NCI-H2029 treated with DMSO at 0.1 percent for 48 hours (cell line): ENCODE results near the gene LMX1B.
"Not testable (repeated sequence)": the region's sequence is repeated elsewhere in the genome, so short reads cannot be mapped to it uniquely, and the experiment has no call there.

Experiments
- DNase-seq: peaks from one replicate; lab custom pipeline; 2025; lab: John Stamatoyannopoulos, UW

The LMX1B gene

DNA sequence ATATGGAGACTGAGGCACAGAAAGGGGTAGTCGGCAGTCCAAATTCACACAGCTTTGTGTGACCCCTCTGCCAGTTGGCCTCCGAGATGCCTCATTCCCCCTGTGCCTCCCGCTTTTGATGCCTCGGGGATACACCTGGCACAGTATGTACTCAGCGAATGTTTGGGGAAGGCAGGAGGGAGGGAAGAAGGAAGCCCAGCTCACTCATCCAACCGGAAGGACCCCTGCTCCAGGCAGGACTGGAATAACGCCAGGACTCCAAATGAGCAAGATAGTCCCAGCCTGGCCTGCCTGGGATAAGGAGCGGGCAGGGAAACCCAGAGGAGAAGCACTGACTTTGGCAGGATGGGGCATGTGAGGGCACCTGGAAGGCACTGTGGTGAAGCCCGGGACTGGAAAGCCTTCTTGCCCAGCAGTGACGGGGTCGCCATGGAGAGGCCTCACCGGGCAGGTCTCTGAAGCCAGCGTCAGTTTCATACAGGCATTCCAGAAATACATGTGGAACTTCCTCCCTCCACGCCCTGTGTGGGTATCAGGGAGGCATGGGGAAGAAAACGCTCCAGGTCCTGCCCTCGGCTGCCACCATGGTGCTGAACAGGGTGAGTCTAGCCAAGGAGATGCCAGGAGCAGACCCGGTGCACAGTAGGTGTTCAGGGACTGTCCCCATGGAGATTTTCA, 20.3 kb downstream of the LMX1B start:
- no peak for DNase-seq

DNA sequence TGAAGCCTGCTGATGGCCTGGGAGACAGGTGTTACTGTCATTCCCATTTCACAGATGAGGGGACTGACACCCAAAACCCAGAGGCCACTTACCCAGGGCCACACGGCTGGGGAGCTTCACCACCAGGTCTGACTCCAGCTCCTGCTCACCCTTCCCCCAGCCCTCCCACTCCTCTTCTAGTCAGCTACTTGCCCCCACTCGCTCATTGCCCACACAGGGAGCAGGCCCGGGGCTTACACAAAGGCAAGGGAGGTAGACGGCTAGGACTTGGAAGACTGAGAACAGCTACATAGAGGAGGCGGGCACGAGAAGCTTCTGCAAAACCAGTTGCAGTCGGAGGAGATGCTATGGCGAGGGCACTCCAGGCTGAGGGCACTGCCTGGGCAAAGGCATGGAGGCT, 21.3 kb downstream of the LMX1B start:
- DNase-seq = no peak

DNA sequence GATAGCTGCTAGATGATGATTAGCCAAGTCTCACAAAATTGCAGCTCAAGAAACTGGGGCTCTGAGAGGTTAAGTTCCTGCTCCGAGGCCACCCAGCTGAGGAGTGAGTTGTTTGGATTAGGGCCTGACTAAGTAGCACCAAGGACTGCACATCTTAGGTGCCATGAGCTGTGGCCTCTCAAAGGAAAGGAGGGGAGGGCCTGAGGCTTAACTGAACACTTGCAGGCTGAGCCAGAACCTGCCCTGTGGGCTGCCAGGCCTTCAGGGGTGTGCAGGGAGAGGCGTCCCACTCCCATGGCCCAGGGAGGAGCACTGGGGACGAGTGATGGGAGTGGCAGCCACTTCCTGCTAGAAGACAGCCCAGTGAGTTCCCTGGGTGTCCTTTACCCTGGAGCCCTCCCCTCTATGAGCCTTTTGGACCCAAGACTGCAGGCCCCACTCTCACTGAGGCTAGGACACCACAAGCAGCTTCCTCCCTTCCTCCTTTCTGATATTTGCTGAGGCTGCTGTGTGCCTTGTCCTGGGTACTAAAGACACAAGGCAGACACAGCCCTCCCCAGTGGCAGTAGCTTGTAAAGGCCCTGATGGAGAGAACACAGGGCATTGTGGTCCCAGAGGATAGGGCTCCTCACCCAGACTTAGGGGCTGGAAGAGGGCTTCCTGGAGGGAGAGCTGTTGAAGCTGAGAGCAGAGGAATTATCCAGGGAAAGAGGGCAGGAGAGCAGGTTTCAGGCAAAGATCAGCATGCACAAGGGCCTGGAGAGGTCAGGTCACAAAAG, 22.1 kb downstream of the LMX1B start:
- DNase-seq = no peak

DNA sequence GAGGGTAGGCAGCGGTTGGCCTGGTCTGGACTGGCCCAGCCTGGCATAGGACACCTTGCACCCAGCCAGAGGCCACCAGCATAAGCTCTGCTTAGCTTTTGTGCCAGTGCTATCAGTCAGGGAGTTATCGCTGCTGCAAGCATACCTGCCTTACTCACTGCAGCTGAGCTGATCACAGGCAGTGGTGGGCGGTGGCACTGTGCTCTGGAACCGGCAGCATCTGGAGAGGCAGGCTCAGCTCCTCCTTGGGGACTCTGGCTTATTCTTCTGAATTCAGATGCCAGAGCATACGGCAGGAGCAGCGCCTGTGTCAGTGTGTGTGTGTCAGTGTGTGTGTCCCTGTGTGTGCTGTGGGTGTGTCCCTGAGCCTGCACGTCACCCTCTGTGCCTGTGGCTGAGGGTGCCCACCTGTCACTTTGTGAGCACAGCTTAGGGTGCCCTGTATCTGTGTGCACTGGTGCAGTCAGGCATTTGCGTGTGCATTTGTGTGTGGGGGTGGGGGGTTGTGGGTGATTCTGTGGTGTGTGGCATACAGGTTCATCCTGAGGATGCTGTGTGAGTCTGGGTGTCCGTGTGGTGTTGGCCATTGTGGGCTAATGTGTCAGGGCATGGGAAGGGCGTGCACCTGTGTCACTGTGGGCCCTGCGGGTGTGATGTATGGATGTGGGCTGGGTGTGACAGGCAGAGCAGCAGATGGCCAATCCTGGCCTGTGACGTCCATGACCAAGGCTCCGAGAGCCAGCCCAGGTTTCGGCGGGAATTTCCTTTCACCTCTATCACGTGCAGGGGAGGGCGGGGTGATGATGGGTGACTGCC, 23.5 kb downstream of the LMX1B start:
- no peak for DNase-seq

DNA sequence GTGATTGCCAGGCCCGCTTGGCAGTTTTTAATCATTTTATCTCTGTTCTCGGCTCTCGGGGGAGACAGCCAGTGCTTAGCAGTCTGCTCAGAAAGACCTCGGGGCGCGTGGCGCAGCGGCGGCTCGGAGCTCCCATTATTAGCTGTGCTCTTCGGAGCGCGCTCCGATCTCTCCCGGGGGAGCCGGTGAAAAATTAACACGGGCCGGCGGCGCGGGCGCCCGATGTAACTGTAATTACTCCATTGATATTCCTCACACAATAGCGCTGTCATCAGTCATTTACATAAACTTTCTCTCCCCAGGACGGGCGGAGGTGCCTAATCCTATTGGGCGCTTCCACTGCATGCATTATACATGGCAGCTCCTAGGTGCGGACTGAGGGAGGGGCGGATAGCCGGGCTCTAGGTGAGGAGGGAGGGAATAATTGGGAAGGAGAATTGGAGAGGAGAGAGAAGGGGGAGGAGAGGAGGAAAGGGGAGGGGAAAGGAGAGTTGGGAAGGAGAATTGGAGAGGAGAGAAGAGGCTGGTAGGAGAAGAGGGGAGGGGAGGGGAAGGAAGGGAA, 24.9 kb downstream of the LMX1B start:
- DNase-seq = no peak

DNA sequence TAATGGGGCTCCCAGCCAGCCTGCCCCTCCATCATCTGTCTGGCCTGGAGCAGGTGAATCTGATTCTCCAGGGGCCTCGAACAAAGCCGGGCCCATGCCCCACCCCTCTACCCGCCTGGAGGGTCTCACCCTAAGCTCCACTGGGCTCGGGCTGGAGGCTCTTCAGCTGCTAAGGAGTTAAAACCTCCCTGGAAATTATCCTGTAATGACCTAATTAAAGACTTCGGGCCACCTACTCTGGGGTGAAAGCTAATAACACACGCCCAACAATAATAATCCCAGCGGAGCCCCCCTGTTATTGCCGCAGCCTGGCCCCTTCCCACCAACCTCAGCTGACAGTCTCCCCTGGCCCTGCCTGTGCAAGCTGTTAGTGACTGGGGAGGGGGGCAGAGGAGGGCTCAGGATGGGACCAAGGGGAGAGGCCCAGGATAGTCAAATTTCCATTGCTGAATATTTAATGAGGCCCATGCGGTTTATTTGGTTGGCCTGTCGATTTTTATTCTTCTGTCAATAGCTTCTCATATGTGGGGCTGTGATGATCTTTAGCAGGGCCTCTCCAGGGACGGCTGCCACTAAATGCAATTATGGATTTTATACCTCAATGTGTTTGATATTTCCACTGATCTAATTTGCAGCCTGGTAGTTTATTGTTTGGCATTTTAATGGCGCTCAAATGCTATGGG, 25.7 kb downstream of the LMX1B start:
- DNase-seq = no peak

DNA sequence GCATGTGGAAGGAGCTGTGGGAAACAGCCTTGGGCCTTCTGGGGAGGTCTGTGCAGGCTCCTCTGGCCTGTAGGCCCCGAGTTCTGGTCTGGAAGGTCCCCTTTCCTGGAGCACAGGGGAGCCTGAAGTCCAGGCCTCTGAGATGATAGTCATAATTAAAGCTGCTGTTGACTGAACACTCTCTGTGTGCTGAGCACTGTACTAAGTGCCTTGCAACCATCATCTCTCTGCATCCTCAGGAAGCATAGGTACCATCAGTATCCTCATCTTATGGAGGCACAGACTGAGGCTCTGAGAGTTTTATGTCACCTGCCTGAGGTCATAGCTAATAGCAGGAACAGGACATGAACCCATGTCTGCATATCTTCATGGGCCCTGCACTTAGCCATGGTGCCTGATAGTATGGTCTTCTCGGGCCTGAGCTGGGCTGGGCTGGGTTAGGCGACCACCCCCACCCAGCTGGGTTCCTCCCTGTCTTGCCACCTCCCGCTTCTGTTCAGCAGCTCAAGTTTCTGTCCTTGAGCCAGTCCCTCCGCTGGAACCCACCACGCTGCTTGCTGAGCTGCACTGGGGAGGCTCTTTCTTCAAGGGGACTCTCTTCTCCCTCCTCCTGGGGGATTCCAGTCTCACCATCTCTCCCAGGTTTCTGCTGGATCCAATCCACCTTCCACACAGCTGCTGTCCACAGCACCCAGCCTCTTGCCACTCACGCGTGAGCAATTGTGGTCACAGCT, 27.6 kb downstream of the LMX1B start:
- DNase-seq = no peak

DNA sequence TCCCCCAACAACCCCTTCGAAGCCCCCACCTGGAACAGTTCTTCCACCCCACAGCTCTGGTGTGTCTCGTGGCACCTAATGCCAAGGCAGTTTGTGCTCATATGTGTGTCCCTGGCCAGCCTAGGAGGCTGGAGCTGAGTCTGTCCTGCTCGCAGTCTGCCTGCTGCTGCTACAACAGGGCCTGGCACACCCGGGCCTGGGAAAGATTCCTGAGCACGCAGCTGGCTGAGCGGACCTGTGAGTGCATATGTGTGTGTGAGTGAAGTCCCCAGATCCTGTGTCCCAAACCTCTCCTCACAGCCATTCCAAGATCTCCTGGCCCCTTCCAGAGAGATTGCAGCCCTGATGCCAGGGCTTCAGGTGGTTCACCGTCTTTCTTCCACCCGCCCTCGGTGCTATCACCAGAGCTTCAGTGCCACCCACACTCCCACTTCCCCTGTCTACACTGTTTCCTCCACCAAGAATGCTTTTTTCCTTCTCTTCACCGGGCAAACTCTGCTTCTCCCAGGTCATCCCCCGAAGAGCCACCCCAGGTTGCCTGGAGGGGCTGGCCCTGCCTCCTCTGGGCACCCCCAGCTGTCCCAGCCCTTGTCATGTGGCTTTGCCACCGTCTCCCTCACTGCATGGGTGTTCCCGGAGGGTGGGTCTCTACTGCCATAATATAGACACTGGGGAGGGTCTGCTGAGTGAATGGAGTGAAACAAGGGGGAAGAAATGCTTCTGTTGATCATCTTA, 28.4 kb downstream of the LMX1B start:
- DNase-seq = no peak

DNA sequence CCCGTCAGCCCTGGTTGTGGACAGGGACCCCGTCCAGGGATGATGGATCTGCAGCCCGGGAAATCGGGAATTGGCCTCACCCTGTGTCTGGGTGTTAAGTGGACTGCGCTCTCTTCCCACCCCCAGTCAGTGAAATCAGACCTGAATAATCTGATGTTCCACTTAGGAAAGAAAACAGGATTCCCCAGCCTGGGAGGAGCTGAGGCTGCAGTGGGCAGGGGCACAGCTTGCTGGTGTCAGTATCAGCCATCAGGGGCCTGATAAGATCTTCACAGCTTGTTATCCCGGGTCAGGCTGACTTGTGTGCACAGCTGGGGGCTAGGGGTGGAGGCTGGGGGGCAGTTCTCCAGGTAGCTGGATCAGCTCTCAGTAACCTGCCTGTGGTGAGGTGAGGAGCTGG, 29.1 kb downstream of the LMX1B start:
- DNase-seq = no peak

DNA sequence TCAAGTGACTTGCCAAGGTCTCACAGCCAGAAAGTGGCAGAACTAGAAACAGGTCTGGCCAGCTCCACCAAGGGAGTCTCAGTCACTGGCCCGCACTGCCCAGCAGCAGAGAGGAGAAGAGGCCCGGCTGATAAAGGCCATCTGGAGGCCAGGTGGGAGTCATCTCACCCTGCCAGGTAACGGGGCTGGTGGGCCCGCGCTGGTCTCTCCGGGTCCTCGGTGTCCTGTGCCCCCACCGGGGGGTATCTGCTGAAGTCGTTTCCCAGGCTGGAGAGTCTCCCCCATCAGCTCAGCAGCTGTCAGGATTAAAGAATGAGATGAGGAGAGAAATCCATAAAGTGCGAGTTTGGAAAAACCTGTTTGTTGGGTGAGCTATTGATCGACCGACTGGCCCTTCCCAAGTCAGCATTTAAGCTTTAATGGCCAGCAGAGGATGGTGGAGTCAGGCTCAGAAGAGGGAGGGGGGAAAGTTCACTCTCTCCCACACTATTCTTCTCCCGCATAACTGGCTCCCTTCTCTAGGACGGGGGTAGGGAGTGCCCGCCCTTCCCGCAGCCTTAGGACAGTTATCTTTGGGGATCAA, 30.3 kb downstream of the LMX1B start:
- DNase-seq = no peak

DNA sequence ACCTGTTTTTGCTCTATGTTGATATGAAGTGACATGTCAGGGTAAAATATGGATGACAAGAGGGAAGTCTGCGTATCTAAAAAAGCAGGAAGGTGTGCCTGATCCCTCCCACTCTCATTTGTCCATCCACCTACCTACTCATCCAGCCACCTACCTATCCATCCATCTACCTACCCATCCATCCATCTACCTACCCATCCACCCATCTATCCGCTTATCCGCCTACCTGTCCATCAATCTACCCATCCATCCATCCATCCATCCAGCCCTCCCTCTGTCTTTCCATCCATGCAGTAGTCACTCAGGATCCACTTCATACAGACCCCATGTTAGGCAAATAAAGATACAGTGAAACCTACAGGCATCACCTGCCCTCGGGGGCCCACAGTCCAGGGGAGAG, 32.4 kb downstream of the LMX1B start:
- DNase-seq = no peak

DNA sequence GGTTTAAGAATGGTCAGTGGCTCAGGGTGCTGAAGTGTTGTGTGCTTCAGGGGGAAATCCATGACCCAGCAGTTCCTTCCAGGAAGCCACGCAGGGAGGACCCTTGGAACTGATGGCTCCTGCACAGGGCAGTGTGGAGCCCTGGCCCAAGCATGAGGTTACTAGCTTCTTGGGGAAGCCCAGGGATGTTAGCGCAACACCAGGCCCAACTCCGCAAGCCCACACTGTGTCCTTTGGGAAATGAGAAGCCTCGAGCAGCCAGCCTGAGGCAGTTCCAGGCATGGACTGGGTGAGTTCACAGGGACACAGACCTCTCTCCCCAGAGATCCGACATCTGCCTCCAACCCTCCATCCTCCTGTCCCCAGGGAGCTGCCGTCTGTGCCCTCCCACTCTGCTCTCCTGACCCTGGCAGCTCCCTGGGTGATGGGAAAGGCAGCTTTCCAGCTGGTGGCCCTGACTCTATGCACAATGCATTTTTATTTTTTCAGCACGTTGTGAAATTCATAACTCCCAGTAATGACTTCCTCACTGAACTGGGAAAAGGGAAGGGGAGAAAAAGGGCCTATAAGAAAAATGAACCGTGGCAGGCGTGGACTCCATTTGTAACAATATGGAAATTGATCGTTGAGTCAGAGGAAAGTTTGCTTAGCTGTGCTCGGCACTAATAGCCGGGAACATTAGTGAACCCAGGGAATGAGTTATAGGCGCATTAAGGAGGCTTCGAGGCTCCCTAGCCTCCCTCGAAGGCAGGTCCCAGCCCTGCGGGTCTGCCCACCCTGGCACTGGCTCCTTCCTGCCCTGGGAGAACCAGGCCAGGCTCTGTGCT, 34.1 kb downstream of the LMX1B start:
- no peak for DNase-seq

DNA sequence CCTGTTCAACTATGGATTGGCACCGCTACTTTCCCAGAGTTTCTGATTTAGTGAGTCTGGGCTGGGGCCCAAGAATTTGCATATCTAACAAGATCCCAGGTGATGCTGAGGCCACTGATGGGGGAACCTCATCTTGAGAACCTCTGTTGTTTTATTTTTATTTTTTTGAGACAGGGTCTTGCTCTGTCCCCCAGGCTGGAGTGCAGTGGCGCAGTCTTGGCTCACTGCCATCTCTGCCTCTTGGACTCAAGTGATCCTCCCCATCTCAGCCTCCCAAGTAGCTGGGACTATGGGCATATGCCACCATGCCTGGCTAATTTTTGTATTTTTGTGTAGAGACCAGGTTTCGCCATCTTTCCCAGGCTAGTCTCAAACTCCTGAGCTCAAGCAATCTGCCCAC, 35.7 kb downstream of the LMX1B start:
- no peak for DNase-seq

DNA sequence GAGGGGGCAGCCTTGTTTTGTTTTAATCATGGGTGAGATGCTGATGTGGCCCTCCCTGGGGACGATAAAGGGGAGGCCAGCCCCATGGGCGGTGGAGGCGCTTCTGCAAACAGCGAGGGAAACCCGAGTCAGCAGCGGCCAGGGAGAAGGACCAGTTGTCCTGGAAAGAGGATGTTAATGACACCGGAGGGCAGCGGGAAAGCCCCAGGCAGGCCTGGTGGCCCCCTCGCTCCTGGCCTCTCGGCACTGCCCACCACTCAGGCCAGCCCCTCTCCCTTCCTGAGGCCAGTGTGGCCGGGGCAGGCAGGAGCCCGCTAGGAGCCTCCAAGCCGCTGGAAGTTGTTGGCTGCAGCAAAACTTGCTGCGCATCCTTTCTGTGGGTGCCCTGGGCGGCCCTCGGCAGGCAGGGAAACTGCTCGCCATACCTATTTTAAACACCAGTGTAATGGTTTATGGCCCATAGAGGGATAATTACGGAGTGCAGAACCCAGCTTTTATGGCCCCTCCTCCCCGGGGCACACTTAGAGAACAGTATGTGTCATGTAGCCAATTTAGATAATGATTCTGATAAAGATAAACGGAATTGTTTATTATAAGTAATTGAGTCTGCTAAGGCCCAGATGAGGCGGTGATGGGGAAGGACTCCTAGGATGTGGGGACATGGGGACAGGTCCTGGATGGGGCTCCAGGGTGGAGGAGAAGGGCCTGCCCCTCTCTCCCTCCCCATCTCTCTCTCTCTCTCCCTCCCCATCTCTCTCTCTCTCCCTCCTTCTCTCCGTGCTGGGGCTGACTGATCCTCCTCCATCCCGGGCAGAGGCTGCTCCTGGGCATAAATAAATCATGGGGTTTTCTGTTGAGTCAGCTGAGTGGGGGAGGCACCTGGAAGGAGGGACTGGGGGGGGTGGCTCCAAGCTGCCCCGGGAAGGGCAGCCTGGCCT, 36.9 kb downstream of the LMX1B start:
- no peak for DNase-seq

DNA sequence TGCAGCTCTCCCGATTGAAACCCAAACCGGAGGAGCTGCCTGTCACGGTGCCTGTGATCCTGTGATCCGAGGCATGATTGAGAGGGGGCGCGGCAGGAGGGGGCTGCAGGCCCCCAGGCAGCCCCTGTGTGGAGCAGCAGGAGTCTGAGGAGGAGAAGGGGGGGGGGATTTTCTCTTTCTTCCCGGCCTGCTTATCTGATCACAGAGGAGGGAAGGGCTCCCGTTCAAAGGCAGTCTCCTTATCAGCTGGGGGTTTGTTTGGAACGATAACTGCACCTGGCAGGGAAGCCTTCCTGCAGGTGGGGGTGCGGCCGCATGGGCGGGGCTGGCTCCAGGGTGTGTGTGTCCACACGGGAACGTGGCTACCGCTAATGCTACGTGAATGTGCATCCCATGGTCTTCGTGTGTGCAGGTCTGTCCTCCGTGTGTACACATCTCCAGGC, 38.4 kb downstream of the LMX1B start:
- no peak for DNase-seq

DNA sequence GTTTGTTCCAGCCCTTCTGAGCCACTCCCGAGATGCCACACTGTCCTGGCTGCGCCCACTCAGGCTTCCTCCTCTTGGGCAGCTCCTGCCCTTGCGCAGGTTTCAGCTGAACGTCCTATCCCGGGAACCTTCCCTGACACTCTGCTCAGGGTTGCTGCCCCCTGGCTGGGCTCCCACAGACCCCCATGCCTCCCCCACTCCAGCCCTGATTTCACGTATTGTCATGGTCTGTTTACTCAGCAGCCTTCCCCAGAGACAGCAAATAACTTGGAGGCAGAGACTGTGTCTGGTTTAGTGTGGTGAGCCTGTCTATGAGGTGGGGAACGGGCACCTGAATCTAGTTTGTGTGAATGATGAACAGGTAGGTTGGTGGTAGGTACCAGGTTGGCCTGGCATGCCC, 40.4 kb downstream of the LMX1B start:
- DNase-seq = no peak

DNA sequence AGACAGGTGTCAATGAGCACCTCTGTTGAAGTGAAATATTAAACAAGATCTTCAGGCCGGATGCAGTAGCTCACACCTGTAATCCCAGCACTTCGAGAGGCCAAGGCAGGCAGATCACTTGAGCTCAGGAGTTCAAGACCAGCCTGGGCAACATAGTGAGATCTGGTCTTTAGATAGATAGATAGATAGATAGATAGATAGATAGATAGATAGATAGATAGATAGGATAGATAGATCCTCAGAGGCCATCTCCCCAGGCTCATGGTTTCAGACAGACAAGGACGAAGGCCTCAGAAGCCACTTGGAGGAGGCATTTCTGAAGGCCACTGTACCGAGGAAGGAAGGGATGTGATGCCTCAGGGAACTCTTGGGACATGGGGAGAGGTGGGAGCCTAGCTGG, 42.5 kb downstream of the LMX1B start:
- DNase-seq = not testable (repeated sequence)

DNA sequence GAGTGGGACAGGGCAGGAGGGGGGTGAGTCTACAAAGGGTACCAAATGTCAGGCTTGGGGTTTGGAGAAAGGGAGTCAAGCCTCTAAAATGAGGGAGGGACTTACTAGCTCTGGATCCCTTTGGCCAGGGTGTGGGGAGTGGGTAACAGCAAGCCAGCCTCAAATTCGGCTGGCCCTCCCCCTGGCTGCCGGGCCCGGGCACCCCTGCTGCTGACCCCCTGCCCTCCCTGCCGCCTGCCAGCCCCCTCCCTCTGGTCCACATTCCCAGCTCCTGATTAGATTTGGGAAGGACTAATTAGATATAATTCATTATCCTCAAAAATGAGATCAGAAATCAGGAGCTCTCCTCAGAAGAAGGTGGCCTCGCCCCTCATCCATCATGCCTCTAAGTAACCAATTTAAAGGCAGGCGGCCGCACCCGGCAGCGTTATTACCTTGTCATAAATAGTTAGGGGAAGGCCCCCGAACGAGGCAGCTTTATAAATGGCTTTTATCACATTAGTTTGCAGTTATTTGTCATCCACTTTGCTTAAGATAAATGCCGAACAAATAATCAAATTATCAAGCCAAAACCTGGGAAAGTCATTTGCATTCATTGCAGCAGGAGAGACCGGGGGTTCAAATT, 44.6 kb downstream of the LMX1B start:
- DNase-seq = no peak
